Upper lobe of left lung (tissue), 4 donors: ENCODE results near the gene IMPA2.

ENCODE experiments used
- POLR2A ChIP-seq, 4 donors: fragments of 450-650 bp; IDR thresholded peaks; one replicate each; pipeline ENCODE4 v1.5.1; 2016 to 2017; ENCODE audit warnings: antibody characterized with exemption in 4 of 4, mild to moderate bottlenecking in 2 of 4
- POLR2AphosphoS5 ChIP-seq, 2 donors: sonication (generic); formaldehyde crosslinking; IDR thresholded peaks; one replicate each; pipeline ENCODE4 v1.5.1; 2017; ENCODE audit warnings: antibody characterized with exemption in 2 of 2
- TF ChIP-seq, protein P1 (sequence below), 6 experiments: fragments of 450-650 bp in 4 of 6; fragments of 200-600 bp in 2 of 6; sonication (generic) in 2 of 6; IDR thresholded peaks; one replicate each; pipeline ENCODE4 v1.5.1; 2016 to 2019; ENCODE audit warnings: antibody characterized with exemption in 6 of 6

DNA sequence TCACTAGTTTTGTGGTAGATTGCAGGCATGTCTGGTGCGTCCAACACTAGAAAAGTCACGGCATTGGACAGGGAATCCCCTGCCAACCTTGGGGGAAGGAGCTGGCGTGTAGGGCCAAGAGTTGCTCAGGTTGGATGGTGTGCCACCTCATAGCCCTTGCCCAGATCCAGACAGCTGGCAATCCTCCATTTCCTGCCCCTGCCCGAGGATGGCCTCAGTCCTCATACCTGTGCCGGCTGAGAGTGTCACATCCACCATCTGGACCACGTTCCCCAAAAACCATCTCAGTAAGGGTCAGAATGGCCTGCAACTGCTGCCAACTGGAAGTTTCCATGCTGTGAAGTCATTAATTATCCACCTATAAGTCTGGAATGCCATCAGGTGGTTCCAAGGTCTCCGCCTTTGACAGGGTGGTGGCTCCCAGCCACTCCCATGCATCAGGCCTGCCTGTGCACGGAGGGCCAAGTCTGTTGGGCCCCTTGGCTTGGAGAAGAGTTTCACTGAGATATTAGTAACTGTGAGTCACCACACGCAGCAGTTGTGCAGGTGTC lies 55.0 kb downstream of the IMPA2 start:
- no peak for TF ChIP-seq POLR2A (IDR thresholded peaks at IDR 0.05)
- TF ChIP-seq, protein P1, sequence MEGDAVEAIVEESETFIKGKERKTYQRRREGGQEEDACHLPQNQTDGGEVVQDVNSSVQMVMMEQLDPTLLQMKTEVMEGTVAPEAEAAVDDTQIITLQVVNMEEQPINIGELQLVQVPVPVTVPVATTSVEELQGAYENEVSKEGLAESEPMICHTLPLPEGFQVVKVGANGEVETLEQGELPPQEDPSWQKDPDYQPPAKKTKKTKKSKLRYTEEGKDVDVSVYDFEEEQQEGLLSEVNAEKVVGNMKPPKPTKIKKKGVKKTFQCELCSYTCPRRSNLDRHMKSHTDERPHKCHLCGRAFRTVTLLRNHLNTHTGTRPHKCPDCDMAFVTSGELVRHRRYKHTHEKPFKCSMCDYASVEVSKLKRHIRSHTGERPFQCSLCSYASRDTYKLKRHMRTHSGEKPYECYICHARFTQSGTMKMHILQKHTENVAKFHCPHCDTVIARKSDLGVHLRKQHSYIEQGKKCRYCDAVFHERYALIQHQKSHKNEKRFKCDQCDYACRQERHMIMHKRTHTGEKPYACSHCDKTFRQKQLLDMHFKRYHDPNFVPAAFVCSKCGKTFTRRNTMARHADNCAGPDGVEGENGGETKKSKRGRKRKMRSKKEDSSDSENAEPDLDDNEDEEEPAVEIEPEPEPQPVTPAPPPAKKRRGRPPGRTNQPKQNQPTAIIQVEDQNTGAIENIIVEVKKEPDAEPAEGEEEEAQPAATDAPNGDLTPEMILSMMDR (IDR thresholded peaks at IDR 0.05) = no peak
- no peak for TF ChIP-seq POLR2AphosphoS5 (IDR thresholded peaks at IDR 0.05)
